B cell (primary cell): Measurements from ENCODE around the gene ACOT9.

Experiments used
- EZH2 ChIP-seq: IDR thresholded peaks from 2 replicates; pipeline ENCODE4 v1.6.1; 2012; ENCODE audit warnings: borderline replicate concordance, low read depth, mild to moderate bottlenecking, moderate library complexity, low read length; ENCODE audit not compliant: insufficient read depth, poor library complexity, severe bottlenecking
- TF ChIP-seq, protein P1 (sequence below): fragments of 200-600 bp; IDR thresholded peaks from one replicate; pipeline ENCODE4 v1.8.0; 2022; ENCODE audit warnings: antibody characterized with exemption, mild to moderate bottlenecking

GRCh38 chrX:23754664-23755063, 11.6 kb upstream of the ACOT9 start:
- no peak for TF ChIP-seq EZH2
- TF ChIP-seq, protein P1, sequence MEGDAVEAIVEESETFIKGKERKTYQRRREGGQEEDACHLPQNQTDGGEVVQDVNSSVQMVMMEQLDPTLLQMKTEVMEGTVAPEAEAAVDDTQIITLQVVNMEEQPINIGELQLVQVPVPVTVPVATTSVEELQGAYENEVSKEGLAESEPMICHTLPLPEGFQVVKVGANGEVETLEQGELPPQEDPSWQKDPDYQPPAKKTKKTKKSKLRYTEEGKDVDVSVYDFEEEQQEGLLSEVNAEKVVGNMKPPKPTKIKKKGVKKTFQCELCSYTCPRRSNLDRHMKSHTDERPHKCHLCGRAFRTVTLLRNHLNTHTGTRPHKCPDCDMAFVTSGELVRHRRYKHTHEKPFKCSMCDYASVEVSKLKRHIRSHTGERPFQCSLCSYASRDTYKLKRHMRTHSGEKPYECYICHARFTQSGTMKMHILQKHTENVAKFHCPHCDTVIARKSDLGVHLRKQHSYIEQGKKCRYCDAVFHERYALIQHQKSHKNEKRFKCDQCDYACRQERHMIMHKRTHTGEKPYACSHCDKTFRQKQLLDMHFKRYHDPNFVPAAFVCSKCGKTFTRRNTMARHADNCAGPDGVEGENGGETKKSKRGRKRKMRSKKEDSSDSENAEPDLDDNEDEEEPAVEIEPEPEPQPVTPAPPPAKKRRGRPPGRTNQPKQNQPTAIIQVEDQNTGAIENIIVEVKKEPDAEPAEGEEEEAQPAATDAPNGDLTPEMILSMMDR = no peak
